OCI-LY3 (cell line): Measurements from ENCODE around the gene ZNF710.

Source experiments
- EZH2phosphoT487 ChIP-seq: fragments of 200-600 bp; shearing (Covaris generic); IDR thresholded peaks from 2 replicates; pipeline ENCODE4 v1.6.1; 2018; ENCODE audit warnings: antibody characterized with exemption, mixed run types, low read depth
- TF ChIP-seq, protein P1 (sequence below): fragments of 200-600, 300-600 bp; sonication (generic); IDR thresholded peaks from 2 replicates; pipeline ENCODE4 v1.5.1; 2014; ENCODE audit warnings: antibody characterized with exemption, low read length, low read depth

DNA sequence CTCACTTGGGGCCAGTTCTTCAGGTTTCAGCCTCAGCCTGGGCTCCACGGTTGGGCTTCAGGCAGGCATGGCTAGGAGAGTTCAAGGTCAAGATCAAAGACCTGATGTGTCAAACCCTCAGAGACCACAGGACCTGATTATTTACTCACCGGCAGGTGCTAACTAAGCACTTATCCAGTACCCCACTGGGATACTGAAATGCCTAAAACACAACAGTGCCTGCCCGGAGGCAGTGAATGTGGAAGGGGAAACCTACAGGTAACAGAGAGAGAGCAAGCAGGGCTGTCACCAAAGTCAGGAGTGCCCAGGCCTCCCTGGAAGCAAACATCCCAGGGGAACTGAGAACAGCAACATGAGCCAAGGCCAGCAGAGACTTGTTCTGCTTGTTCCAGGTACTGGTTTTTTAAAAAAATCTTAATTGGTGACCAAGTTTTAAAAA is 94.4 kb downstream of the ZNF710 start:
- TF ChIP-seq, protein P1, sequence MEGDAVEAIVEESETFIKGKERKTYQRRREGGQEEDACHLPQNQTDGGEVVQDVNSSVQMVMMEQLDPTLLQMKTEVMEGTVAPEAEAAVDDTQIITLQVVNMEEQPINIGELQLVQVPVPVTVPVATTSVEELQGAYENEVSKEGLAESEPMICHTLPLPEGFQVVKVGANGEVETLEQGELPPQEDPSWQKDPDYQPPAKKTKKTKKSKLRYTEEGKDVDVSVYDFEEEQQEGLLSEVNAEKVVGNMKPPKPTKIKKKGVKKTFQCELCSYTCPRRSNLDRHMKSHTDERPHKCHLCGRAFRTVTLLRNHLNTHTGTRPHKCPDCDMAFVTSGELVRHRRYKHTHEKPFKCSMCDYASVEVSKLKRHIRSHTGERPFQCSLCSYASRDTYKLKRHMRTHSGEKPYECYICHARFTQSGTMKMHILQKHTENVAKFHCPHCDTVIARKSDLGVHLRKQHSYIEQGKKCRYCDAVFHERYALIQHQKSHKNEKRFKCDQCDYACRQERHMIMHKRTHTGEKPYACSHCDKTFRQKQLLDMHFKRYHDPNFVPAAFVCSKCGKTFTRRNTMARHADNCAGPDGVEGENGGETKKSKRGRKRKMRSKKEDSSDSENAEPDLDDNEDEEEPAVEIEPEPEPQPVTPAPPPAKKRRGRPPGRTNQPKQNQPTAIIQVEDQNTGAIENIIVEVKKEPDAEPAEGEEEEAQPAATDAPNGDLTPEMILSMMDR = no peak
- no peak for TF ChIP-seq EZH2phosphoT487
